Calu3 (cell line): Measurements from ENCODE around the gene VWA7. TPM values are rescaled to one million over a fixed set of nuclear protein-coding genes. Genes with fewer than 3 reads are reported as not detected.
A peak's percentile ranks its signal among the peaks of the same experiment; 100 is the strongest.
"Not testable (repeated sequence)": the region's sequence is repeated elsewhere in the genome, so short reads cannot be mapped to it uniquely, and the experiment has no call there.

Experiments
- BruUV-seq: library from RNA; stranded (reverse); fragments of 400-500 nt; replicated peaks from 2 replicates; lab custom pipeline; 2021; lab: Mats Ljungman, UMichigan
- CTCF ChIA-PET: fragments of 300-600 bp; sonication (Branson Sonifier 250); formaldehyde crosslinking; loops from one replicate; lab custom pipeline; 2022; ENCODE audit warnings: antibody characterized with exemption; lab: Charles Lee
- DNase-seq: peaks from one replicate; pipeline ENCODE4 v3.0.0; 2022
- H3K27ac Mint-ChIP-seq: one replicate; pipeline ENCODE4 v1.8.0; 2022; ENCODE audit warnings: mixed read lengths; ENCODE audit not compliant: unreplicated experiment
- H3K27me3 Mint-ChIP-seq: one replicate; pipeline ENCODE4 v1.8.0; 2022; ENCODE audit warnings: mixed read lengths; ENCODE audit not compliant: unreplicated experiment
- H3K36me3 Mint-ChIP-seq: one replicate; pipeline ENCODE4 v1.8.0; 2022; ENCODE audit warnings: mild to moderate bottlenecking, moderate library complexity, mixed read lengths; ENCODE audit not compliant: insufficient read depth, unreplicated experiment
- H3K4me1 Mint-ChIP-seq: one replicate; pipeline ENCODE4 v1.8.0; 2022; ENCODE audit warnings: mild to moderate bottlenecking, low read depth, mixed read lengths; ENCODE audit not compliant: unreplicated experiment
- H3K4me3 Mint-ChIP-seq: one replicate; pipeline ENCODE4 v1.8.0; 2022; ENCODE audit warnings: mild to moderate bottlenecking, low read depth, moderate library complexity, mixed read lengths; ENCODE audit not compliant: unreplicated experiment
- H3K9me3 Mint-ChIP-seq: one replicate; pipeline ENCODE4 v1.8.0; 2022; ENCODE audit warnings: low read depth, mixed read lengths; ENCODE audit not compliant: unreplicated experiment
- CTCF ChIP-seq: fragments of 200-600 bp; IDR thresholded peaks from one replicate; pipeline ENCODE4 v1.8.0; 2022; ENCODE audit warnings: antibody characterized with exemption; ENCODE audit not compliant: unreplicated experiment
- intact Hi-C: fragments of 100-400 bp; cut with micrococcal nuclease; formaldehyde crosslinking; loops from one replicate; pipeline ENCODE4 v1.10.0; 2022; ENCODE audit not compliant: unreplicated experiment
- total RNA-seq: library from RNA; stranded (reverse); gene quantifications from 2 replicates; pipeline ENCODE4 v1.2.3, GENCODE V29; 2022

The VWA7 gene
- total RNA-seq, 1 experiment from 2014 or later, result 22.1 TPM

- no peak for TF ChIP-seq CTCF
- peak overlapping the region; percentile 95 for H3K27ac Mint-ChIP-seq
- H3K36me3 Mint-ChIP-seq, result peaks cover 90% of the 10 kb centered on the region
- intact Hi-C loops, result loop anchor here (5.0 kb wide), 1 partner anchor 45 kb away; the partner anchor contains the start of gene VWA7
- H3K9me3 Mint-ChIP-seq, result no peaks in the 10 kb centered on the region
- peaks cover 64% of the 10 kb centered on the region for H3K4me1 Mint-ChIP-seq
- peaks cover 5% of the 10 kb centered on the region for H3K27me3 Mint-ChIP-seq
- TSS peak; percentile 20 for BruUV-seq
- H3K4me3 Mint-ChIP-seq, result peak overlapping the region; percentile 89
- CTCF ChIA-PET, result interaction anchor here (0.5 to 2.9 kb wide), 14 partner anchors 8 to 152 kb away, joined by 3 to 13 read pairs (median 5); partner anchors contain the start of genes ABHD16A, LSM2, LY6G5B and VARS1
- peak; percentile 93 for DNase-seq
Observed at GRCh38 chr6:31822036-31822821, 45.1 kb upstream of the VWA7 start.

DNA sequence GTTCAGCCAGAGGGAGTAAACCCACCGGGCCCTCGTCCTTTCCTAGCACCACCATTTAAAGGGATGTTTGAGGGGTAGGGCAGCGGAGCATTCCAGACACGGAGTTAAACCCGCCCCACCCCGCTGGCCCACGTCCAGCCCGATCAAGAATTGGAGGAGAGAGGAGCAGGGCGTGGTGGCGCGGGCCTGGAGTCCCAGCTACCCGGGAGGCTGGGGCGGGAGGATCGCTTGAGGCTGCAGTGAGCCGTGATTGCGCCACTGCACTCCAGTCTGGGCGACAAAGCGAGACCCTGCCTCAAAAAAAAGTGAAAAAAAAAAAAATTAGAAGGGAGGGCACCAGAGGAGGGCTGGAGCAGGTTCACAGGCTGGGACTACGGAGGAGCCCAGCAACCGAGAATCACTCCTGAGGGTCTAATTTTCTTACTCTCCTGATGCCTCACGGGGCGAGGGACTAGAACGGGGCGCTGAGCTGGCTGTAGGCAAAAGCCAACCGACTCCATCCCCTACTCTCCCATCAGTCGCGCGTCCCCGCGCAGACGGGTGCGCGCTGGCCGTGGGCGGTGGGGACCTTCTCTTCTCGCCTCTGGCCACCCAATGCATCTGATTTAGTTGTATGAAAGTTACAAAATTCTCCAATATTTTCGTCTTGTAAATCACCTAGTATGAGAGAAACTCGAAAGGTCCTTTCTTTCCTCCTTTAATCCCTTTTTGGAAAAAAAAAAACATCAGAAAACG, 44.3 kb upstream of the VWA7 start:
- peaks cover 58% of the 10 kb centered on the region for H3K4me1 Mint-ChIP-seq
- no peak for TF ChIP-seq CTCF
- intact Hi-C loops, result loop anchor here (2.0 to 5.0 kb wide), 3 partner anchors 13 to 44 kb away; partner anchors contain the start of genes VARS1 and VWA7
- BruUV-seq, result no TSS peak
- no peaks in the 10 kb centered on the region for H3K27me3 Mint-ChIP-seq
- H3K9me3 Mint-ChIP-seq, result no peaks in the 10 kb centered on the region
- peaks cover 84% of the 10 kb centered on the region for H3K36me3 Mint-ChIP-seq
- CTCF ChIA-PET, result interaction anchor here (0.6 to 2.9 kb wide), 9 partner anchors 8 to 175 kb away, joined by 3 to 13 read pairs (median 7); partner anchors contain the start of genes ABHD16A, LSM2, VARS1 and VWA7
- peak; percentile 94 for DNase-seq
- peak overlapping the region; percentile 89 for H3K4me3 Mint-ChIP-seq
- H3K27ac Mint-ChIP-seq, result peak overlapping the region; percentile 95

DNA sequence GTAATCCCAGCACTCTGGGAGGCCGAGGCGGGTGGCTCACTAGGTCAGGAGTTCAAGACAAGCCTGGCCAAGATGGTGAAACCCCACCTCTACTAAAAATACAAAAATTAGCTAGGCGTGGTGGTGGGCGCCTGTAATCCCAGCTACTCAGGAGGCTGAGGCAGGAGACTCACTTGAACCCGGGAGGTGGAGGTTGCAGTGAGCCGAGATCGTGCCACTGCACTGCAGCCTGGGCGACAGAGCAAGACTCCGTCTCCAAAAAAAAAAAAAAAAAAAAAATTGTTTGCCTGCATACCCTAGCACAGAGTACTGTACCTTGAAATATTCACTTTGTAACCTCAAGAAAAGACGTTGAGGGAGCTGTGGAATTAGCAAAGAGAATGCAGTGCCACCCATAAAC, 43.3 kb upstream of the VWA7 start:
- H3K27me3 Mint-ChIP-seq, H3K9me3 Mint-ChIP-seq, DNase-seq, BruUV-seq: not testable (repeated sequence)
- Mint-ChIP-seq H3K4me3 (peak overlapping the region; percentile 89), H3K27ac (peak overlapping the region; percentile 95), H3K36me3 (peaks cover 78% of the 10 kb centered on the region), H3K4me1 (peaks cover 51% of the 10 kb centered on the region)
- CTCF ChIA-PET, result interaction anchor here (1.0 kb wide), 1 partner anchor 29 kb away, joined by 3 read pairs; no protein-coding TSS in a partner anchor
- intact Hi-C loops, result loop anchor here (2.0 to 5.0 kb wide), 3 partner anchors 14 to 43 kb away; partner anchors contain the start of genes VARS1 and VWA7

DNA sequence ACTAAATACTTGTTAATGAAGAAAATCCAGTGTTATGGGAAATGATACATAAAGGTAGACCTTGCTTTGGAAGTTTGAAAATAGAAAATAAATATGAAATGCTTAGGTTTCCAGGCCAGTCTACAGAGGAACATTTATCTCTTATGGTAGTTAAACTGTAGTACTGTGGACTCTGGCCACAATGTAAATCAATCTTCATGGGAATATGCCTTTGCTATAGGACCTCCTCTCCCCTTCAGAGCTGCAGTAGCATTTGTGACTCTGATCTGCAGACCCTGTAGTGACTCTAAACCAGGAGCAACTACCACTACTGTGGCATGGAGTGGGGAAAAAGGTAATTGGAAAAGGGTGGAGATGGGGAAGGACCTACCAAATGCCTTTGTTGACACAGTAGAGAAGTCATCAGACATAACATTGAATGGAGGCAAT, 42.8 kb upstream of the VWA7 start:
- peak overlapping the region; percentile 40 for H3K27ac Mint-ChIP-seq

GRCh38 chr6:31817929-31818511, 40.9 kb upstream of the VWA7 start:
- H3K4me1 Mint-ChIP-seq, result peaks cover 44% of the 10 kb centered on the region
- H3K9me3 Mint-ChIP-seq, intact Hi-C loops, H3K27me3 Mint-ChIP-seq, BruUV-seq, DNase-seq: not testable (repeated sequence)
- H3K4me3 Mint-ChIP-seq, result peak overlapping the region; percentile 89
- H3K27ac Mint-ChIP-seq, result peak overlapping the region; percentile 40
- CTCF ChIA-PET, result interaction anchor here (0.7 to 1.6 kb wide), 3 partner anchors 11 to 45 kb away, joined by 3 to 4 read pairs (median 3); partner anchors contain the start of genes LSM2 and VARS1
- H3K36me3 Mint-ChIP-seq, result peaks cover 82% of the 10 kb centered on the region

More for the DNA sequence above, 42.8 kb upstream of the VWA7 start:
- intact Hi-C loops, result loop anchor here (2.0 to 5.0 kb wide), 3 partner anchors 15 to 43 kb away; partner anchors contain the start of genes VARS1 and VWA7
- H3K36me3 Mint-ChIP-seq, result peaks cover 78% of the 10 kb centered on the region
- H3K4me3 Mint-ChIP-seq, result peak overlapping the region; percentile 89
- CTCF ChIA-PET, result interaction anchor here (0.6 to 1.6 kb wide), 4 partner anchors 11 to 47 kb away, joined by 3 to 6 read pairs (median 3); partner anchors contain the start of gene LSM2
- no peaks in the 10 kb centered on the region for H3K9me3 Mint-ChIP-seq
- H3K4me1 Mint-ChIP-seq, result peaks cover 46% of the 10 kb centered on the region
- BruUV-seq, result no TSS peak
- H3K27me3 Mint-ChIP-seq, result no peaks in the 10 kb centered on the region
- DNase-seq, result no peak
- no peak for TF ChIP-seq CTCF

DNA sequence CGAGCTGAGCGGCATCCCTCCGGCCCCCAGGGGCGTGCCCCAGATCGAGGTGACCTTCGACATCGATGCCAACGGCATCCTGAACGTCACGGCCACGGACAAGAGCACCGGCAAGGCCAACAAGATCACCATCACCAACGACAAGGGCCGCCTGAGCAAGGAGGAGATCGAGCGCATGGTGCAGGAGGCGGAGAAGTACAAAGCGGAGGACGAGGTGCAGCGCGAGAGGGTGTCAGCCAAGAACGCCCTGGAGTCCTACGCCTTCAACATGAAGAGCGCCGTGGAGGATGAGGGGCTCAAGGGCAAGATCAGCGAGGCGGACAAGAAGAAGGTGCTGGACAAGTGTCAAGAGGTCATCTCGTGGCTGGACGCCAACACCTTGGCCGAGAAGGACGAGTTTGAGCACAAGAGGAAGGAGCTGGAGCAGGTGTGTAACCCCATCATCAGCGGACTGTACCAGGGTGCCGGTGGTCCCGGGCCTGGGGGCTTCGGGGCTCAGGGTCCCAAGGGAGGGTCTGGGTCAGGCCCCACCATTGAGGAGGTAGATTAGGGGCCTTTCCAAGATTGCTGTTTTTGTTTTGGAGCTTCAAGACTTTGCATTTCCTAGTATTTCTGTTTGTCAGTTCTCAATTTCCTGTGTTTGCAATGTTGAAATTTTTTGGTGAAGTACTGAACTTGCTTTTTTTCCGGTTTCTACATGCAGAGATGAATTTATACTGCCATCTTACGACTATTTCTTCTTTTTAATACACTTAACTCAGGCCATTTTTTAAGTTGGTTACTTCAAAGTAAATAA, 40.2 kb upstream of the VWA7 start:
- intact Hi-C loops, result not testable (repeated sequence)
- CTCF ChIA-PET, result interaction anchor here (0.6 to 1.0 kb wide), 3 partner anchors 11 to 22 kb away, joined by 3 to 4 read pairs (median 3); partner anchors contain the start of genes LSM2 and VARS1
- peak overlapping the region; percentile 40 for H3K27ac Mint-ChIP-seq

More for the DNA sequence above, 40.2 kb upstream of the VWA7 start:
- DNase-seq, H3K9me3 Mint-ChIP-seq, H3K27me3 Mint-ChIP-seq, BruUV-seq: not testable (repeated sequence)
- Mint-ChIP-seq H3K4me1 (peaks cover 42% of the 10 kb centered on the region), H3K36me3 (peaks cover 75% of the 10 kb centered on the region), H3K4me3 (peak overlapping the region; percentile 89)
